ENCODE results near the gene C1orf141. TPM values are rescaled to one million over a fixed set of nuclear protein-coding genes. Genes with fewer than 3 reads are reported as not detected.

The C1orf141 gene
- polyA plus RNA-seq, 1 donor (not counting 4 experiments of a cell fraction or from before 2014, with no cell fraction given) = not detected

DNA sequence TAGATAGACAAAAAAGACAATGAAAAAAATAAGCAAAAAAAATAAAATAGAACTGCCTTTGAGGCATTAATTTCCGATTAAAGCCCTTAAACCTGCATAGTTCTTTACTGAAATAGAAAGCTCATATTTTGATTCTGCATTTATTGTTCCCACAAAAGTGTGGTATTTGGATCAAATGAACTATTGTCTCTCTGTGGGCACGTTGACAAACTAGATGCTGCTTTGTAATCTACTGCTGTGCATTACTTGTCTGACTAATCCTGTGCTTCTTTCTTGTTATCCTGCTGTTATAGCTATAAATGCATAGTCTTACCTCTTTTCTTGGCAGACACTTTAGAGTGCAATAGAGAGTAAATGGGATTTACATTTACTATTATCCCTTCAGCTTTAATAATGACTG lies 49.4 kb downstream of the C1orf141 start:
- Histone ChIP-seq H3K4me2 (ENCODE audit: control insufficient read depth, extremely low read depth, insufficient read depth, low read depth, low read length) (no peak overlapping the region), H3K9me3 (ENCODE audit: control insufficient read depth, low read depth, low read length) (no peaks in the 10 kb centered on the region), H3K4me3 (ENCODE audit: control insufficient read depth in 2 of 3, extremely low read depth in 1 of 3, insufficient read depth in 2 of 3, low read depth in 1 of 3, low read length in 3 of 3) (no peak overlapping the region), H3K9ac (ENCODE audit: control insufficient read depth, extremely low read depth, insufficient read depth, low read length) (no peak overlapping the region), H3K9me1 (ENCODE audit: control insufficient read depth, extremely low read depth, insufficient read depth, low read length) (no peaks in the 10 kb centered on the region), H4K20me1 (ENCODE audit: control insufficient read depth, extremely low read depth, insufficient read depth, low read length) (no peaks in the 10 kb centered on the region), H2AFZ (ENCODE audit: control insufficient read depth, low read length) (no peak overlapping the region), H3K36me3 (ENCODE audit: control insufficient read depth in 2 of 2, extremely low read depth in 1 of 2, insufficient read depth in 2 of 2, low read length in 2 of 2) (no peaks in the 10 kb centered on the region), H3K79me2 (ENCODE audit: control insufficient read depth, insufficient read depth, low read length) (no peaks in the 10 kb centered on the region), H3K27me3 (ENCODE audit: control insufficient read depth, extremely low read depth, insufficient read depth, low read length) (no peaks in the 10 kb centered on the region), H3K4me1 (ENCODE audit: control insufficient read depth, extremely low read depth, insufficient read depth, low read length) (no peaks in the 10 kb centered on the region), H3K27ac (ENCODE audit: control insufficient read depth, insufficient read depth, low read length) (no peak overlapping the region)
- DNase-seq (ENCODE audit: low read depth, low spot score) = no peak
- TF ChIP-seq, protein P1, sequence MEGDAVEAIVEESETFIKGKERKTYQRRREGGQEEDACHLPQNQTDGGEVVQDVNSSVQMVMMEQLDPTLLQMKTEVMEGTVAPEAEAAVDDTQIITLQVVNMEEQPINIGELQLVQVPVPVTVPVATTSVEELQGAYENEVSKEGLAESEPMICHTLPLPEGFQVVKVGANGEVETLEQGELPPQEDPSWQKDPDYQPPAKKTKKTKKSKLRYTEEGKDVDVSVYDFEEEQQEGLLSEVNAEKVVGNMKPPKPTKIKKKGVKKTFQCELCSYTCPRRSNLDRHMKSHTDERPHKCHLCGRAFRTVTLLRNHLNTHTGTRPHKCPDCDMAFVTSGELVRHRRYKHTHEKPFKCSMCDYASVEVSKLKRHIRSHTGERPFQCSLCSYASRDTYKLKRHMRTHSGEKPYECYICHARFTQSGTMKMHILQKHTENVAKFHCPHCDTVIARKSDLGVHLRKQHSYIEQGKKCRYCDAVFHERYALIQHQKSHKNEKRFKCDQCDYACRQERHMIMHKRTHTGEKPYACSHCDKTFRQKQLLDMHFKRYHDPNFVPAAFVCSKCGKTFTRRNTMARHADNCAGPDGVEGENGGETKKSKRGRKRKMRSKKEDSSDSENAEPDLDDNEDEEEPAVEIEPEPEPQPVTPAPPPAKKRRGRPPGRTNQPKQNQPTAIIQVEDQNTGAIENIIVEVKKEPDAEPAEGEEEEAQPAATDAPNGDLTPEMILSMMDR (optimal IDR thresholded peaks at IDR 0.05 in 1 of 3, IDR thresholded peaks at IDR 0.05 in 1 of 3, conservative IDR thresholded peaks at IDR 0.05 in 1 of 3; ENCODE audit: extremely low read depth in 1 of 3, insufficient read depth in 2 of 3, low read length in 3 of 3) = no peak
- TF ChIP-seq EZH2 (IDR thresholded peaks at IDR 0.05; ENCODE audit: low read length) = no peak
- dilution Hi-C loops (cut with MboI; ENCODE audit: extremely low pct_ligation_motif_present, low sequenced_read_pairs) = no loop called here
- no peak for FAIRE-seq

DNA sequence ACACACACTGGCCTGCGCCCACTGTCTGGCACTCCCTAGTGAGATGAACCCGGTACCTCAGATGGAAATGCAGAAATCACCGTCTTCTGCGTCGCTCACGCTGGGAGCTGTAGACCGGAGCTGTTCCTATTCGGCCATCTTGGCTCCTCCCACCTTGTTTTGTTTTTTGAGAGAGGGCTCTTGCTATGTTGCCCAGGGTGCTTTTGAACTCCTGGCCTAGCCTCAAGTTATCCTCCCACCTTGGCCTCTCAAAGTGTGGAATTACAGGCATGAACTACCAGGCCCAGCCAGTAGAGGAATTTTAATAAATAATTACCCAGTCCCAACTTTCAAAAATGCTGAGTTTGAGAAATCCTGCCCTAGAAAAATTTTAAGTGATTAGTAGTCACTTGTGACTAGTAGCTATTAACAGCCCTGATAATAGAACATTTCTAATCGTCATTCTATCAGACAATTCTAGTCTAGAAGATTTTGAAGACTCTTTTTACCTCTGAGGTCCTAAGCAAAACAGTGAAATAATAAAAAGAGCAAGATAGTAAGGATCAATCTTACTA lies 49.9 kb downstream of the C1orf141 start:
- Histone ChIP-seq H3K27me3 (ENCODE audit: control insufficient read depth, extremely low read depth, insufficient read depth, low read length) (no peaks in the 10 kb centered on the region), H3K4me3 (ENCODE audit: control insufficient read depth in 2 of 3, extremely low read depth in 1 of 3, insufficient read depth in 2 of 3, low read depth in 1 of 3, low read length in 3 of 3) (no peak overlapping the region), H3K9me1 (ENCODE audit: control insufficient read depth, extremely low read depth, insufficient read depth, low read length) (no peaks in the 10 kb centered on the region), H3K36me3 (ENCODE audit: control insufficient read depth in 2 of 2, extremely low read depth in 1 of 2, insufficient read depth in 2 of 2, low read length in 2 of 2) (no peaks in the 10 kb centered on the region), H3K9ac (ENCODE audit: control insufficient read depth, extremely low read depth, insufficient read depth, low read length) (no peak overlapping the region), H3K79me2 (ENCODE audit: control insufficient read depth, insufficient read depth, low read length) (no peaks in the 10 kb centered on the region), H2AFZ (ENCODE audit: control insufficient read depth, low read length) (no peak overlapping the region), H3K27ac (ENCODE audit: control insufficient read depth, insufficient read depth, low read length) (no peak overlapping the region), H4K20me1 (ENCODE audit: control insufficient read depth, extremely low read depth, insufficient read depth, low read length) (no peaks in the 10 kb centered on the region), H3K9me3 (ENCODE audit: control insufficient read depth, low read depth, low read length) (no peaks in the 10 kb centered on the region), H3K4me2 (ENCODE audit: control insufficient read depth, extremely low read depth, insufficient read depth, low read depth, low read length) (no peak overlapping the region), H3K4me1 (ENCODE audit: control insufficient read depth, extremely low read depth, insufficient read depth, low read length) (no peaks in the 10 kb centered on the region)
- no peak for TF ChIP-seq EZH2 (IDR thresholded peaks at IDR 0.05; ENCODE audit: low read length)
- TF ChIP-seq, protein P1 (optimal IDR thresholded peaks at IDR 0.05 in 1 of 3, IDR thresholded peaks at IDR 0.05 in 1 of 3, conservative IDR thresholded peaks at IDR 0.05 in 1 of 3; ENCODE audit: extremely low read depth in 1 of 3, insufficient read depth in 2 of 3, low read length in 3 of 3) = no peak
- DNase-seq (ENCODE audit: low read depth, low spot score) (no peak), FAIRE-seq (no peak)
- dilution Hi-C loops (cut with MboI; ENCODE audit: extremely low pct_ligation_motif_present, low sequenced_read_pairs) = no loop called here
